ENCODE results near the gene ZFP3.
"Not testable (repeated sequence)": the region's sequence is repeated elsewhere in the genome, so short reads cannot be mapped to it uniquely, and the experiment has no call there.

The ZFP3 gene

DNA sequence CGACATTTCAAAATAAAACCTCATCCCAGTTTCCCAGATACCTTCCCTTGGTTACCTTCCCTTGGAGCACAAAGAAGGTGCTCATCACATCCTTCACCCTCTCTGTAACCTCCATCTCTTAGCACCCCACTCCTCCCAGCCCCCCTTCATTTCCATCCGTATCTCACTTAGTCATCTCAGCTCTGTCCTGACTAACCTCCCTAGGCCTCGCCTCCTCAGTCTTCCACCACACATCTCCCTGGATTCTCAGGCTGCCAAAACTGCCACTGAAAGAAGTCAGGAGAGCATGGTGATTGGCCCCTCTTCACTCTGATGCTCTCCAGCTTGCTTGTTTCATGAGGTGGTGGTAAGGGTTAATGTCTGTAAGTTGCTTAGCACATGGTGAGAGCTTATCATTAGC, 2.3 kb downstream of the ZFP3 start:
- DNase-seq, result no peak

DNA sequence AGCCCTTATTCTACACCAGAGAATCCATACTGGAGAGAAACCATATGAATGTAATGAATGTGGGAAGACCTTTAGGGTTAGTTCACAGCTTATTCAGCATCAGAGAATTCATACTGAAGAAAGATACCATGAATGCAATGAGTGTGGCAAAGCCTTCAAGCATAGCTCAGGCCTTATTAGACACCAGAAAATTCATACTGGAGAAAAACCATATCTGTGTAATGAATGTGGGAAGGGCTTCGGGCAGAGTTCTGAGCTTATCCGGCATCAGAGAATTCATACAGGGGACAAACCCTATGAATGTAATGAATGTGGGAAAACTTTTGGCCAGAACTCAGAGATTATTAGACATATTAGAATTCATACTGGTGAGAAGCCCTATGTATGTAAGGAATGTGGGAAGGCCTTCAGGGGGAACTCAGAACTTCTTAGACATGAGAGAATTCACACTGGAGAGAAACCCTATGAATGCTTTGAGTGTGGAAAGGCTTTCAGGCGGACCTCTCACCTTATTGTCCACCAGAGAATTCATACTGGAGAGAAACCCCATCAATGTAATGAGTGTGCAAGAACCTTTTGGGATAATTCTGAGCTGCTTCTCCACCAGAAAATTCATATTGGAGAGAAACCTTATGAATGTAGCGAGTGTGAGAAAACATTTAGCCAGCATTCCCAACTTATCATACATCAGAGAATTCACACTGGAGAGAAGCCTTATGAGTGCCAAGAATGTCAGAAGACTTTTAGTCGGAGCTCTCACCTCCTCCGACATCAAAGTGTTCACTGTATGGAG, 14.1 kb downstream of the ZFP3 start:
- DNase-seq, result no peak

DNA sequence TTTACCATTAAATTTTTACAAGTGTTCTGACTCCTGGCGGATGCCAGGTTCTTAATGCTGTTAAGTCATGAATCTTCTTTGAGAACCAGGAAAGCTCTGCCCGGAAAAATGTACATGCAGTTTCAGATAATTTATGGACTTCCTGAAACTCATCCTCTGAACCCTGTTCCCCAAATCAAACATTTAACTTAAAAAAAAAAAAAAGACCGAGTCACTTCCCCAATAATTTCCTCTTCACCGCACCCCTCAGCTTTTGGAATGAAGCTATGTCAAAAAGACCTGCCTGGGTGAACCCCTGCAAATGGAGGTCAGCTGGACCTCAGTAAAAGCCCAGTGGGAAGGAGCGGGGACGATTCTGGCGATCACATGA, 18.4 kb downstream of the ZFP3 start:
- no peak for DNase-seq

DNA sequence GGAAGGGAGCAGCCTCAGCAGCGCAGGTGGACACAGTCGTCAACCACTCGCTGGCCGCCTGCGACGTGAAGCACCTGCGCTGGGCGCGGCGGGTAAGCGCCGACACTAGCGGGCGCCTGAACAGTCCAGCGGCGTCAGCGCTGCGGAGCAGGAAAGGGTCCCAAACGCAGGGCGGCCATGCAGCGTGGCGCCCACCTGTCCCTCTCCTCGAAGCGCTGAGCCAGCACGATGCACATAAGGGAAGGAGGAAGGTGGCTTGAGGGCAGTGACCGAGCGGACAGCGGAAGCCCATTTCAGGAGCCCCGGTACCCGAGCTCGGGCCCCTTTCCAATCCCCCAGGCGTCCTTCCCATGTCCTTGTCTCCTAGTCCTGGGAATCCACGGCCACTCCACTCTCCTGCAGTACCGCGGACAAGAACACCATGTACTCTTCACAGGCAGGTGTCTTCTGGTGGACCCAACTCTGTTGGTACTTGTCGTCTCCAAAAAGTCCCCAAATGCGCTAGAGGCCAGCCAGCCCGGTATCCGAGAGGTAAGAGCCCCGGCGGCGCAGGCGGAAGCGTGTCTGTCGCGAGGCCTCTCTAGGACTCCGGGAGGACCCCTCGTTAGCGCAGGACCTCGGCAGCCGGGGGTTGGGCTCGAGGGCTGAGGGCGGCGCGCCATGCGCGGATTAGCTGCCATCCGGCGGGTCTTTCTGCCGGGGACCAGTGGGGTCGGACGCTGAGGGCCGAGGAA, 19.0 kb downstream of the ZFP3 start:
- no peak for DNase-seq

DNA sequence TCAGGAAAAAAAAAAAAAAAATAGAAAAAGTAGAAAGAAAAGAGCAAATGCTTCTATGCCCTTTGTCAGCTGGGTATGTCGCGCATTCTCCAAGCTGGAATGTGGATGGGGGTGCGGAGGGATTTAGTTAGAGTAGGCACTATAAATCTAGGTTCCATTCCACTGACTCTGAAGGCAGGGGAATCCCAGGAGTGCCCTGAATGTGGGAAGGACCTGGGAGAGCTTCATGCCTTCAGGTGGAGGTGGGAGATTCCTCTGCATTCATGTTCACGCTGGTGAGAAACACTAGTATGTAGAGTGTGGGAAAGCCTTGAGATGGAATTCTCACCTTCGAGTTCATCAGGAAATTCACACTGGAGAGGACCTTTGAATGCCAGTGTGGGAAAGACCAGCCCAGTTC, 21.0 kb downstream of the ZFP3 start:
- DNase-seq, result no peak

DNA sequence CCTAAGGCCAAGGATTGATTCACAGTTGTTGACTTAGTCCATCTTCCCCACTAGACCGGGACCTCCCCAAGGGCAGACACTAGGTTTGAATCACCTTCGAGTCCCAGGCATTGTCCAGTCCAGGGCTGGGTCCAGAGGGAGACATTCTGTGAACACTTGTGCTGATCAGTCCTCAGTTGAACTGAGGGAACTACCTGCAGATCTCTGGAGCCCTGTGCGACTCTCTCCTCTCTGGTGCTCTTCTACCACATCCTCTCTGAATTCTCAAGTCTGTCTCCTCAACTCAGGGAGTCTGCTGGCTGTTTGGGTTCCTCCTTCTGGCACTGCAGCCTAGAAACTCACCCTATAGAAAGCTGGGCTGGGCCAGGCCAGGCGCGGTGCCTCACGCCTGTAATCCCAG, 22.6 kb downstream of the ZFP3 start:
- no peak for DNase-seq

DNA sequence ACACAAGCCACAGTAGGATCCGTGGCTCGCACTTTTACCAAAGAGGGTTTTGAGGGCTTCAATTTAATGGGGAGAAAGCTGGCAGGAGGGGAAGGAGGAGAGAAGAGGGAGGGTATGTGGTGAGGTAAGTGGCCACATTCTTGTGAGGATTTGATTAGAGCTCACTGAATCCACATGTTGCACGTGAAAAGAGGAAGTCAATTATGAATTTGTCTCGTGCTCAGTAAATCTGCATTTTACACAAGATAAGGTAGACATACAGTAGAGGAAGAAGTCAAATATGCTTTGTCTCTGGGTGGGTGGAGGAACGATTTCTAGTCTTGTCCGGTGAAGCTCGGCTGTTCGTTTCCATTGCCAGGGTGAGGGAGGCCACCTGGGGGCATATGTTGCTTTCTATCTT, 32.5 kb downstream of the ZFP3 start:
- DNase-seq, result no peak

DNA sequence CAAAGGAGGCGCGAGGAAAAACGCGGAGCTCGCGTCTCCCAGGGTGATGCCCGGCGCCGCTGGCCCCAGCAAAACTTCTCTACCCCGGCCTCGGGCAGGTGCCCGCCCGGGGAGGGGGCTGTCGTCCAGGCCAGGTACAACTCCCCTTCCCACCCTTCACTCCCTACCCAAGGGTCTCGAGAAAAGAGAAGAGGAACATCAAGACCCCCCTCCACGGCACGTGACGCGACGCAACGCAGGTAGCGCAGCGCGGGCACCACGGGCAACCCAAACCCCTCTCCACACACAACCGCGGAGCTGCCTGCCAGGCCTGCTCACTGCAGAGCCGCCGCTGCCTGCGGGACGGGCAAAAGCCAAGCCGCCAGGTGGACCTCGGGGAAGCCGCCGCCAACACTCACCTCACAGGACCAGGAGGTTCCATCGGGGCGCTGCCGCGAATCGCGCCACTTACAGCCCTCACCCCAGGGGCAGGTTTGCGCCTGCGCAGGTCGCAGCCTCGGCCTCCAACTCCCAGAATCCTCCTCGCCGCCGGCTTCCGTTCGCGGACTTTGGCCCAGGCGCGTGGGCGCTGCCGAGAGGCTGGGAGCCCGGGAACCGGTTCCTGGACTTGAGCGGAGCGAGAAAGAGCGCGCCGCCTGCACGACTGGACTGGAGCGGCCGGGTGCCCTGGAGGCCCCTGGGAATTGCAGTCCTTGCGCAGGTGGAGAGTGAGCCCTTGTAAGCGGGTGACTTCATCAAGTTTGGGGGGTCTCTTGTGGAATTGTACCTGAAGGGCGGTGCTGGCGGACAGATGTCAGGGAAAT, 33.3 kb downstream of the ZFP3 start, which contains the start of gene ZNF232:
ZNF232 (minus strand) TSS at position 477 of the 803 bp plus-strand sequence; CDS start at position 421, 56 bp downstream.
- peak; percentile 36 for DNase-seq

DNA sequence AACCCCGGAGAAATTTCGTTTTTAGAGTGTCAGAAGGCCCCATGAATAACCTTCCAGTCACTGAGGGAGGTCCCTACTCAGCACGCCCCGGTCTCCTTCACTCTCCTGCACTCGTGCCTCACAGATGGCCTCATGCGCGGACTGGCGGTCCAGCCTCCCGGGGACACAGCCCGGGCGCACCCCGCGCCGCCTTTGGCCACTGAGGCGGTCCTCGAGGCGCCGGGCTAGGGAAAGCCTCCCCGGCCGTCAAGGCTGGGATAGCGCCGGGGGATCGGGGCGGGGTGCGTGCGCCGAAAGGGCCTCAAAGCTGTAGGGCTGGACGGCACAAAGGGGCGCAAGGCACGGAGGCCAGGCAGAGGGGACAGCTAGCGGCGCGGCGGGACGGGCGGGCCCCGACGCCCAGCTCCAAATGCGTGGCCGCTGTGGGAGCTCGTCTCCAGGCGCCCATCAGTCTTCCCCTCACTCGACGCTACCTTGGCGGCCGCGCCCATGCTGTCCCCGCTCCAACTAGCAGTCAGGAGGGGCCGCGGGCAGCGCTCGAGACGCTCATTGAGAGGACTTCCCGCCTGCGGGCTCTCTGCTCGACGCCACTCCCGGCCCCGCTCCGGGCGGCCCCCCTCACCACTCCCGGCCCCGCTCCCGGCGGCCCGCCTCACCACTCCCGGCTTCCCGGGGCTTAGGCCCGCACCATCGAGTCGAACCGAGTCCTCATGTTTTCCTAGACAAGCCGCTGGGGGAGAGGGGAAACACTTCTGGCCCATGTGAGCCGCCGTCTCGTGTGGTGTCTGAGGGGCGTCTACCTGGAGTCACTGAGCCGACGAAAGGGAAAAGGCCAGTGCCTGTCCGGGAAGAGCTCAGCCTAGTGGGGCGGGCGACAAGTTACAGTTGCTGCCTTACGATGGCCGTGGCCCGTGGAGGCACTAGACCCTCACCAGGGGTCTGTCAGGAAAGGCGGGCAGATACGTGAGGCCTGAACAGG, 37.7 kb downstream of the ZFP3 start, which contains the start of gene USP6:
USP6 (plus strand) TSS at position 360 of the 979 bp plus-strand sequence. CDS start 14,336 bp downstream, outside the sequence.
- DNase-seq, result no peak

DNA sequence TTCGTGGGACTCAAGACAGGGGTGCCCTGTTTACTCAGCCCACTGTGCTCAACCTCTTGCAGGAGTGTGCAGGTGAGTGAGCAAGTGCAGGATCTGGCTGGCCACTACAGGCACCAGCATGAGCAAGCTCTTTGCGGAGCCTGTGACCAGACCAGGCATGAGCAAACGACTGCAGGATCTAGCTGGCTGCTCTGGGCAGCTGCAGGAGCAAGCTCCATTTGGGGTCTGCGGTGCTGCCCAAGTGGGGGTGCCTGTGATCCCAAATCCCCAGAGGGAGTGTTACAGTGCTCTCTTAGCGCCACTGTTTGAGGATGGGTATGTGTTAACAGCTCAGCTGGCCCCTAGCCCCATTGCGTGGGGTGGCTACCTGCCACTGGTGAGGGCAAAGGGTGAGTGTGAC, 40.0 kb downstream of the ZFP3 start:
- DNase-seq, result no peak

DNA sequence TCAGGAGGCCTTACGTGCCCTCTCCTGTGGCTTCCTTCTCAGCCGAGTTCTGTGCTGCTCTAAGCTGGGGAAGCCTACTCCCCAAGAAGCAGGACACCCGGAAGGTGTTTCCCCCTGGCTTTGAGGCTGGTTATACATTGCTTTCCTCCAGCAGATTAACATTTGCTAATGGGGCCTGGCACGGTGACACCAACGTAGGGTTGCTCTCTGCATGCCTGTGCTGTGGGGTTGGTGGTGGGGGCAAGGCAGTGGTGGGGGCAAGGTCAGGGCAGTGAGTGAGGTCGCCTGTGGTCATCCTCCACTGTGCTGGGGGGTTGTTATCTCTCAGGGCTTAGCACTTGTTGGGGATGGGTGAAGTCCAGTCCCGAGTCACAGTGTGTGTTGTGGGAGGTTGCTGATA, 41.8 kb downstream of the ZFP3 start:
- DNase-seq, result no peak

DNA sequence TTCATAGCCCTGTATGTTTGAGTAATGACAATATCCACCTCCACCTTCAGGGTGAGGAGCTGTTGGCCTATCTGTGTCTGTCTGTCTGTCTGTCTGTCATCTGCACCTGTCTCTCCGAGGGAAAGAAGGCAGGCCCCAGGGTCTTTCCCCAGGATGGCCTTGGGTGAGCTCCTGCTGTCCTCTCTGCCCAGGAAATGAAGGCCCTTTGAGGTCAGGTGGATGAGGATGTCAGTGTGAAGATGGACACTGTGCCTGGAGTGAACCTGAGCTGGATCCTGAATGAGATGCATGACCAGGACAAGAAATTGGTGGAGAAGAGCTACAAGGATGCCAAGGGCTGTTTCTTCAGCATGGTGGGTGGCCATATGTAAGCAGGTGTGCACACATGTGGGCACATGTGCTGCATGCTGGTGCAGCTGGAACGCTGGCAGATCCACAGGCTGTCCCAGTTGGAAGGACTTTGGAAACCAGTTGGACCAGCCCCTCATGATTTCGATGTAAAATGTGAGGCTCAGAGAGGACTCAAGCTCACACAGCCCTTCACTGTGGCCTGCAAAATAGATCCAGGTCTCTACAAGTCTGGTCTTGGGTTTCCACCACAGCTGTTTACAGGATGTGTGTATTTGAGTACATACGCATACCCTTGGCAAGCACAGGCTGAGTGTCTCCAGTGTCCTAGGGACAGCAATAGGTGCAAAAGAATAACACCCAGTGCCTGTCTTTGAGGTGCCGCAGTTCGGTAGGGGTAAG, 42.3 kb downstream of the ZFP3 start:
- DNase-seq, result not testable (repeated sequence)

DNA sequence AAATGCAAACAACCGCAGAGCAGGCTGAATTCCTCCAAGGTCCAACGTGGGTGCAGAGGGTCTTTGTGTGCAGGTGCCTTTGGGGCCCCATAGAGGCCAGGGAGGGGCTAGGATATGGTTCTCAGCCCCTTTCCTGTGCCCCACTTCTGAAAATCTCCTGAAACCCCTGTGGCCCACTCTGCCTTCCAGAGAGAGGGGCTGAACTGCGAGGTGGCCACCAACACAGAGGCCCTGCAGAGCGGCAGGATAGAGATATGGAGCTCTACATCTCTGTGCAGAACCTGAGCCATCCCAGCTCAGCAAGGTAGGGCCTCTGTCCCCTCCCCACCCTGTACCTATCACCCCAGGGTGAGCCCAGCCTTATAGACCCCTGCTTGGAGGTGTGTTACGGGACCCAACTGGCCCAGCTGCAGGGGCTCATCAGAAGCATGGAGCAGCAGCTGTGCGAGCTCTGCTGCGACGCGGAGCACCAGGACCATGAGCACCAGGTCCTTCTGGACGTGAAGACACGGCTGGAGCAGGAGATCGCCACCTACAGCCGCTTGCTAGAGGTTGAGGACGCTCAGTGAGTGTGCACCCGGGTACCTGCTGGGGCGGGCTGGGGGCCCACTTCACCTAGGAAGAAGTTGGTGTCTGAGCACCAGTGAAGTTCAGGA, 43.0 kb downstream of the ZFP3 start:
- DNase-seq, result no peak

DNA sequence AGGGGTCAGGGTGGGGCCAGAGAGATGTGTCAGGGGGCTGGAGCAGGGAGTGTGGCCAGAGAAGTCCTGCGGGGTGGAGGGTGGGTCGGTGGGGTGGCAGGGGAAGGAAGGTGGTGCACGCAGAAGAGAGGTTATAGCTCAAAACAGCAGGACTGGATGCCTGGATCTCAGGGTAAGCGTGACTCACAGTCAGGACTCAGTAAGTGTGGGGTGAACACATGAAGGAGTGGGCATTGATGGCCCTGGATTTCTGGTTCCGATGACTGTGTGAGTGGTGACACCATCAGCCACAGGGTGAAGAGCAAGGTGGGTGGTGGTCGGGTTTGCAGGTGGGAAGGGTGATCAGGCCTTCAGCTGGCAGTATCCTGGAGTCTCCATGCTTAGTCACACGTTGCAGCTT, 43.8 kb downstream of the ZFP3 start:
- not testable (repeated sequence) for DNase-seq

DNA sequence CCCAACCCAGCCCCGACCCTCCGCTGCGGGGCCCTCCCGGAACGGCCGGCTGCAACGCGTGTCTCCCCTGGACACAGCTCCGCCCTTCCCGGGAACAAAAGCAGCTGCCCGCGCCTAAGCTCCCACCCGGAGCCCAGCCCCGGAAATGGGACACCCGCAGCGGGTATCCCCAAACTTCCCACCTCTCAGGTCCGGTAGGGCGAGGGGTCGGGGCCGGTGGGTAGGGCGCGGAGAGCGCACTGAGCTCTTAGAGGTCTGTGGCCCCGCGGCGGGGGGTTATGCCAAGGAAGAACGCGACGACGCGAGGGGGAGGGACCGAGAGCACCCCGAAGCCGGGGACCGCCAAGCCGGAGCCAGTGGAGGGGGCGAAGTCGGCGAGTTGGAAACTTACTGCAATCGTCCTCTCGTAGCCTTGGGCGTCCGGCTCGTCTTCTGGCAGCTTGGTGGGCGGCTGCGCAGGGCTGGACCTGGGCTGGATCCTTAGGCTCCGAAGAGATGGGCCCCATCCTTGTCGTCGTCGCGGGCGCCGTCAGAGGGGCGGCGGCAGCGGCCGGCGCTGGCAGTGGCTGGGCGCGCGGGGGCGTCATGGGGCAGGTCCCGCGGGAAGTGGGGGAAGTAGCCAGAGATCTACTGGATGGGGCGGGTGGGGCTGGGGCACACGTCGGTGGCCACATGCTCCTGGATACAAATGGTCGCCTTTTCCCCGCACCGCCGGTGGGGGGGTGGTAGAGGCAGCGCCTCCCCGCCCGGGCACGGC, 44.5 kb downstream of the ZFP3 start:
- no peak for DNase-seq

DNA sequence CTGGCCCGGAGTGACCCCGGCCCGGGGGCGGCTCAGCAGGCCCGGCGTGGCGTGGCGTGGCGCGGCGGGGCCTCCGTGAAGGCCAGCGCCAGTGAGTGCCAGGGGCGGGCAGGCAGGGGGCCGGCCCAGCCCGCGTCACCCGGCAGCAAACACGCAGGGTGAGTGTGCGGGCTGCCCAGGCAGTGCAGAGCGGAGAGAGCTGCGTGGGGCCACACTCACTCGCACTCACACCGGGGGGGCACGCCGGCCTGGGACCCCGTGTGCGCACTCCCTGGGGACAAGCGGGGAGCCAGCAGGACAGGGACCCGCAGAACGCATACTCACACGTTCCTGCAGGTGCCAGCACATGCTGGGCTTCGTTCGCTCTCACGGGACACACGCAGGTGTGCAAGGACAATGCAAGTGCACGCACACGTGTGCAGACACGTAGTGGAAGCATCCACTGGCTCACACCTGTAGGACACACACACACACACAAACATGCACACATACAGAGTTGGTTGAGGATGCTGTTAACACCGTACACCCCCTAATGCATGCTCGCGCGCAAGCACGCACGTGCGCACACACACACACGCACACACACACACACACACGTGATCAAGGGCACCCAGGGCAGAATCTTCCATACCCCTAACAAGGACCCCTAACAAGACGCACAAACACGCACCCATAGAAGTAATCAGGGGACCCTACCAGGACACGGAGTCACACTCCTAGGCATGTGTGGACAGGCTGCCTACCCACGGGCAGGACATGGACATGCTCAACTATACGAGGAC, 45.3 kb downstream of the ZFP3 start:
- DNase-seq, result no peak

DNA sequence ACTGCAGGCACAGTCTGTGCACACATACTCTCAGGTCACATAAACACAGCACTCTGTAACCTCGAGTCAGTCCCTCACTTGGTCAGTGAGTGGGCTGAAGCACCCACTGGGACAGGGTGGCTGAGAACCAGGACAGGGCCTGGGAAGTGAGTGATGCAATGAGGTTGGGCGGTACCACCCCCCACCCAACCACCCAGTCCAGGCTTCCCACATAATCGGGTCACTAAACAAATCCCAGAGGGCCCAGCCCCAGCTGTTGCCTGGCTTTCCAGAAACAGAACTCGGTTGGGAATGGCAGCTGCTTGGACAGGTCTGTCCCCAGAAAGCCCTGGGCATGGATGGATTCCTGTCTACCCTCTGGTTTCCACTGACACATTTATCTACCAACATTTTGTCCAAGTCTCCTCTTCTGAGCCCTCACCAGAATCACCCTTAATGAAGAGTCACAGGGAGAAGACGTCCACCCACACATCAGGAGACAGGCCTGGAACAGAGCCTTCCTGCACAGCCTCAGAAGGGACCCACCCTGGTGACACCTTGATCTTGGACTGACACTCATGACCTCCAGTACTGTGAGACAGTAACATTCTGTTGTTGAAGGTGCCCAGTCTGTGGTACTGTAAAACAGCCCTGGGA, 46.0 kb downstream of the ZFP3 start:
- DNase-seq, result not testable (repeated sequence)

DNA sequence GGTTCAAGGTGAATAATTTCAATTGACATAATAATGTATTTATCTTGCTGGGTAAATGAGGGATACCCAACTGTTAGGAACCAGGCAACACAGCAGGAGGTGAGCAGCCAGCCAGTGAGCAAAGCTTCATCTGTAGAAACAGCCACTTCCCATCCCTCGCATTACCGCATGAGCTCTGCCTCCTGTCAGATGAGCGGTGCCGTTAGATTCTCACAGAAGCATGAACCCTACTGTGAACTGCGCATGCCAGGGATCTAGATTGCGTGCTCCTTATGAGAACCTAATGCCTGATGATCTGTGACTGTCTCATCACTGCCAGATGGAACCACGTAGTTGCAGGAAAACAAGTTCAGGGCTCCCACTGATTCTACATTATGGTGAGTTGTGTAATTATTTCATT, 46.6 kb downstream of the ZFP3 start:
- DNase-seq, result not testable (repeated sequence)

Measured in NCI-H1417 treated with DMSO at 0.1 percent for 48 hours (cell line).